CMK (cell line): ENCODE results near the gene UBL5.

ENCODE experiments used
- DNase-seq: peaks from one replicate; pipeline ENCODE4 v3.0.0-alpha.2; 2010; ENCODE audit warnings: low read depth

UBL5 gene

DNA sequence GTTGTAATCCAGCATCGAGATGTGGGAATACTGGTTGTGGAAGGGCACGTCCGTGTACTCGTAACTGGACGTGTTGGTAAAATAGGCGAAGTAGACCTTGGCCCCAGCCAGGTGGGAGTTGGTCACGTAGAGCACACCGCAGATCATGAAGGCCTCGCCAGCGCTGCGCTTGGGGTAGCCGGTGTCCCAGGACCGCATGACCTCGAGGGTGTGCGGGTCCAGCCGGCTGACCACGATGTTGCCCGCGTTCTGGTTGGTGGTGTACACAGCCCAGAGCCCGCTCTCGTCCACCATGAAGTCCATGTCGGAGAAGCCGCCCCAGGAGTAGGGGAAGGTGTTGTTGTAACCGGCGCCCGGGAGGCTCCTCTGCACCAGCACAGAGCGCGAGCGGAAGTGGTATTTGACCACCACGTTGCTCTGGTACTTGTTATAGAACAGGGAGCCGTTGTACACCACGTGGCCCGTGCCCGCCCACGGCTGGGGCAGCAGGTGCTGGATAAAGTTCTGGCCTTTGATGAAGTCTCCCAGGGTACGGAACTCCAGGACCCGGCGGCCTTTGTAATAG, 26.6 kb downstream of the UBL5 start:
- DNase-seq = no peak

DNA sequence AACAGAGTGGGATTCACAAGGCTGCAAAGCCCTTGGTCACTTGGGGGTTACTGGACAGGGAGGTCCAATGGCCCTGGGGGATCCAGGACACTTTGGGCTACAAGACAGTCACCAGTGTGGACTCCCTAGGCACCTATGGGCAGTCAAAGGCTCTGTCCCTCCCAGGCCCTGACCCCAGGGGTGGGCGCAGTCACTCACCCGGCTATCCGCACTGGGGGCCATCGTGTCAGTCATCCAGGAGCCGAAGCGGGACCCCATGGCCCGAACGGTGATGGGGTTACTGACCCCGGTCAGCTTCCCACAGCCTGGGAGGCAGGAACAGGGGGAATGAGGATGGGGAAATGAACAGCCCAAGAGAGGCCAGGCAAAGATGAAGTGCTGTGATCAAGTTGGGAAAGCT, 28.9 kb downstream of the UBL5 start:
- no peak for DNase-seq

DNA sequence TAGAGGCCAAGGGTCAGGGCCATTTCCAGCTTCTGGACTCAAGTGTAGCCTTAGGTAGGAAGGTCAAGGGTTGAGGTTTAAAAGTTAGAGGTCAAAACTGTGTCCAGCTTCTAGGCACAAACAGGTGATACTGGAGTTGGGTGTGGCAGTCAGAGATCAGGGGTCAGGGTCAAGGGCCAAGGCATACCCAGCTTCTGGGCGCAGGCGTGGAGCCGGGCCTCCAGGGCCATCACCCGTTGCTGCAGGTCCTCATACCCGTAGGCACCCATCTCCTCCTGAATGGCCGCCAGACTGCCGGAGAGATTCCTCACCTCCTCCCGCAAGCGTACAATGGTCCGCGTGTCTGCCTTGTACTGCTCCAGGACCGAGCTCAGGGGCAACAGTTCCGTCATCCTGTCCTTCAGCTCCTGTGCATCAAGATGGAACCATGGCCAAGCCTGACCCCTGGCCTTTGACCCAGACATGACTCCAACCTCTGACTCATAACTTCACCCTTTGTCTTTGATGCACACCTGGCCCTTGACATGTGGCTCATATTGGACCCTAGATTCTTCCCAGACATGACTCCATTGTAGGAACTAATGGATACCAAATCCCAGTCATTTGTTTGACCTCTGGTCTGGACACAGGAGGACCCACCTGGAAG, 29.5 kb downstream of the UBL5 start:
- no peak for DNase-seq

DNA sequence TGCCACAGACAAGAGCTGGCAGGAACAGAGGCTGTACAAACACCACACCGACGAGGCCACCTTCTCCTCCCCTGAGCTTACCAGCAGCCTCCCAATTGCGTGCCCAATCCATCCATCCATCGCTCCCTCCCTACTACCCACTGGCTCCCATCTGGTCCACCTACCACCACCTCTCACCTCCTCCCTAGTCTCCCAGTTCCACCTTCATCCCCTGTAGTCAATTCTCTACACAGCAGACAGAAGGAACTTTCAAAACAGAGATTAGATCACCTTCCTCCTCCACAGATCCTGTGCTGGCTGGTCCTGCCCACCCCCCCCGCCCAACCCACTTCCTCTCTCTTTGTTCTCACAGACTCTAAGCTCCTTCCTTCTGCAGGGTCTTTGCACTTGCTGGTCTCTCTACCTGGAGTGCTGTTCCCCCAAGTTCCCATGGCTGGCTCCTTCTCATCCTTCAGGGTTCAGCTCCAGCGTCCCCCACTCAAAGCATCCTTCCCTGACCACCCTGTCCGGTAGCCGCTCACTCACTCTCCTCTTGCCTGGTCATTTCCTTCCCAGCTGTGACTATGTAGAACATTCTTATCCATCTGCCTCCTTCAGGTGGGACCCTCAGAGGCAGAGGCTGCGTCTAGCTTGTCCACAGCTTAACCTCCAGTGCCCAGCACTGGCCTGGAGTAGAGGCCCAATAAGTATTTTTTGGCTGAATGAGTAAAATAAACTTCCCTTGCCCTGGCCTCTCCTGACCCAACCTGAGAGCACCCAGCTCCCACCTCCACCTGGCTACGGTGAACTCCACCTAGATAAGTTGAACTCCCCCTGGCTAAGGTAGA, 30.4 kb downstream of the UBL5 start:
- DNase-seq = no peak

DNA sequence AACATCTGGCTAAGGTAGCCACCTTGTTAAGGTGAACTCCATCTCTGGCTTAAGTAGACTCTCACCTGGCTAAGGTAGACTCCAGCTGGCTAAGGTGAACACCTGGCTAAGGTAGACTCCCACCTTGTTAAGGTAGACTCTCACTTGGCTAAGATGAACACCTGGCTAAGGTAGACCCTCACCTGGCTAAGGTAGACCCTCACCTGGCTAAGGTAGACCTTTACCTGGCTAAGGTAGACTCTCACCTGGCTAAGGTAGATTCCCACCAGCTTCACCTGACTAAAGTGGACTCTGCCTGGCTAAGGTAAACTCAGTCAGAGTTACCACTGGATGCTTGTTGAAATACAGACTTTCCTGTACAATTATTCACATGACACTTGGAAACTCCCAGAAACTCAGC, 31.0 kb downstream of the UBL5 start:
- no peak for DNase-seq

DNA sequence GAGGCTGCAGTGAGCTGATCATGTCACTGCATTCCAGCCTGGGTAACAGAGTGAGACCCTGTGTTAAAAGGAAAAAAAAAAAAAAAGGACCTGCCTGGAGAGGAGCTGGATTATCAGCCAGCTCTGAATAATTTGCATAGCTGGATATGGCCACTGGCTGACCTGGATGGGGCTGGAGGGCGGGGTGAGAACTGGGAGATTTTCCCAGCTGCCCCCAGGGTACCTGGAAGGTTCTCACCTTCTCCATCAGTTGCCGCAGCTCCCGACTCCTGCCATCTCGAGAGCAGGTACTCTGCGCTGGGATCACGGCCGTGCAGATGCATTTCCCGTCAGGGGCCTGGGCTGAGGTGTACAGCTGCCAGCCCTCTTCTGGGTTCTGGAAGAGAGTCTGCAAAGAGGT, 32.7 kb downstream of the UBL5 start:
- no peak for DNase-seq

DNA sequence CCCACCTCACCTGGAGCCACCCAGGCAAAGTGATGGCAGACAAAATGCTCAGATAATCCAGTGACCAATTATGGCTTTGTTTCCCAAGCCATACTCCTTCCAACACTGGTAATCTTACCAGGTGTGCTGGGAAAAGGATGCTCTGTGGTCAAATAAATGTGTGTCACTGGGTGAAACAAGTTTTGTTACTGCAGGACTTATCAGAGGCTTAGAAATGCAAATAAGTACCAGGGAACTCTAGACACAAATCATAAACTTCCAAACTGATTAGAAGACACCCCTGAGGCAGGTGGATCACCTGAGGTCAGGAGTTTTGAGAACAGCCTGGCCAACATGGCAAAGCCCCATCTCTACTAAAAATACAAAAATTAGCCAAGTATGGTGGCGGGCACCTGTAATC, 33.8 kb downstream of the UBL5 start:
- no peak for DNase-seq

DNA sequence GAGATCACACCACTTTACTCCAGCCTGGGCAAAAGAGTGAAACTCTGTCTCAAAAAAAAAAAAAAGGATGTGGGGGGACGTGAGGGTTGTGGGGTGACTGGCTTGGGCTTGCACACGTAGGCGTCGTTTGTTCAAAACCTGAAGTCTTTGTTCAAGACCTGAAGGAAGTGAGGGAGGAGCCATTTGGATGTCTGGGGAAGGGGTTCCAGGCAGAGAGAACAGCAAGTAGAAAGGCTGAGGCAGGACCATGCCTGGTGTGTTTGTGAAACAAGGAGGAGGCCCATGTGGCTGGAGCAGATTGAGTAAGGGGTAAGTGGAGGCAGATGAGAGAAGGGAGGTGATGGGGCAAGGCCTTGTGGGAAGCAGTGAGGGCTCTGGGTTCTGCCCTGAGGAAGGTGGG, 35.2 kb downstream of the UBL5 start:
- DNase-seq = no peak

DNA sequence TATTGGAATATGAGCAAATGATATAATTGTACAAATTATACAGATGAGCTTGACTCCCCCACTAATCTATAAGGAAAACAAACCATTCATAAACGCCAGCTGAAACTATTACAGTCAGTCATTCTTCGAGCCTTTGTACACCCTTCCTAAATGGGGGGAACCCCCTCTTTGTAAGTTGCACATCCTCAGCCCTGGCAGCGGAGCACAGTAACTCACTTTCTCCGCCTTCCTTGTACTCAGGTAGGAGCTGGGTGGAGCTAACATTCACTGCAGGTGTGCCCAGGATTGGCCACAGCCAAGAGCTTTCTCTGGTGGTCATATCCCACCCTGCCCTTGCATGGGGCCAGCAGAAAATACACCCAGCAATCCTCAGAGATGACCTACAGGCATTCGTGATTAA, 36.0 kb downstream of the UBL5 start:
- DNase-seq = no peak

DNA sequence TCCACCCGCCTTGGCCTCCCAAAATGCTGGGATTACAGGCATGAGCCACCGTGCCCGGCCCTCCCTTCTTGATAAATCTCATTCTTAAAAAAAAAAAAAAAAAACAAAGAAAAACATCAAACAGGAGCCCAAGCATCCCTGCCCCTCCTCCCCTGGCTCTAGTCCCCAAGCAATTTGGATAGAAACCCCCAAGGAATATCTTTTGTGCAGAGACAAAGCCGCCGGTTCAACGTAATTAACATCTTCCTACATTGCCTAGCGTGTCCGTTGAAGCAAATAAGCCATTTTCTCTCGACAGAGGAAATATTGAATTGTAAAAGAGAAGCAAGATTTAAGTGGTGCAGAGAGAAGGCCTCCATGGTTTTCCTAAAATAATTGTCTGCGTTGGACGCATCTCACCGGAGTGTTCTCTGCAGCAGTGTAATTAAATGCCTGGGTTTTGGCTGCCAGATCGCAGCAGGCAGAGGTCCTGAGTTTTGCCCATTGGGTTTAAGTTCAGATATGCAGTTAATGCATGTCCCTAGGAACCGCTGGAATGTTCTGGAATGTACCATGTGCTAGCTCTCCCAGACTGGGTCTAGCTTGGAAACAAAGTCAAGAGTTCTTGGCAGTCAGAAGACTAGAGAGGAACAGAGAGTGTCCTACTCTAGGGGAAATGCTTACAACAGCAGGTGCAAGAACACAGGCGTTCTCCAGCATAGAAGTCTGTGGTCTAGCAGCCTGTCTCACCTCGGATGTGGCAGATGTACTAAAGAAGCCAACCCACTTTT, 38.2 kb downstream of the UBL5 start:
- DNase-seq = no peak

DNA sequence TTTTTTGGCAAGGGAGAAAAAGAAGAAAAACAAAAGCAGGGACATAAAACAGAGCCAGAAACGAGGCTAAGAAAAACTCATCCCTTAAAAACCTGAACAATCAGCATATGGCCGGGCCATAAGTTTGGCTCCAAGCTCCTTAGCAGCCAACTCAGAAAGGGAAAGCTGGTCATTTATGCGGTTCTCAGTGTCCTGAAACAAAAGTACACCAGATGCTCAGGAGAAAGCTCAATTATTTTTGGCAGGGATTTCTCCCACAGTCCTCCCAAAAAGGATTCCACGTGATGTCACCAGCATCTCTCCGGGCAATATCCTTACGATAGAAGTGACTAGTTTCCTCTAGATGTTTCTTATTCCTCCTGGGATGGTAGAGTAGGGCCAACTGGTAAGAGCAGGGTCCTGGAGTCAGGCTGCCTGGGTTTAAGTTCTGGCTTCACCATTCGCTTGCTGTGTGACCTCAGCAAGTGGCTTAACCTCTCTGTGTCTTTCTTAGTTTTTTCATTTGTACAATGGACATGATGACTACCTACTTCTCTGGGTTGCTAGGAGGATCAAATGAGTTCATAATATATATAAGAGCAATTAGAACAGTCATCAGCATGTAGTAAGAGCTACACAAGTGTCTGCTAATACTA, 41.4 kb downstream of the UBL5 start:
- no peak for DNase-seq

DNA sequence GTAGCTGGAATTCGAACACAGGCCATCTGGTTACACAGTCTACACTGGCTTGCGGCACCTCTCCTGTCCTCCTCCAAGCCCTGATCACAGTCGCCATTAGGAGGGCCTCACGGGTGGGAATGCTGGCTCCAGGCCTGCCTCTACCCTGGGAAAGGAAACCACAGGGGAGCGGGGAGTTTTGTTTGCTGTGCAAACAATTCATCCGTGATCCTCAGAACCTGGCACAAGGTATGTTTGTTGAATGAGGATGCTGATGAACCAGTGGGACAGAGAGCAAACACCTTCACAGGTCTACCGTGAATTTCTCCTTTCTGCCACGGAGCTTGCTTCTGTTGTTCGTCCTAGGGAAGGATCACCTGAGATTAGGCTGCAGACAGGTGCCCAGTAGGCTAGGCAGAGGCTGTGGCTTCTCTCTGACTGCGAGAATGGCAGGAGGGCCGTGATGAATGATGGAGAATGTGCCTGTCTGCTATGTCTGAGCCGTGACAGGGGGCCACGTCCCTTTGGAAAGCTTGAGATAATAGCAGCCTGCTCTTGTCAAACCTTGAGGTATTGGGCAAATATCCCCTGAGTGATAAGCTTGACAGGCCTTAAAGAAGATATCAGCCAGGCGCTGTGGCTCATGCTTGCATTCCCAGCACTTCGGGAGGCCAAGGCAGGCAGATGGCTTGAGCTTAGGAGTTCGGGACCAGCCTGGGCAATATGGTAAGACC, 44.1 kb downstream of the UBL5 start:
- DNase-seq = no peak

DNA sequence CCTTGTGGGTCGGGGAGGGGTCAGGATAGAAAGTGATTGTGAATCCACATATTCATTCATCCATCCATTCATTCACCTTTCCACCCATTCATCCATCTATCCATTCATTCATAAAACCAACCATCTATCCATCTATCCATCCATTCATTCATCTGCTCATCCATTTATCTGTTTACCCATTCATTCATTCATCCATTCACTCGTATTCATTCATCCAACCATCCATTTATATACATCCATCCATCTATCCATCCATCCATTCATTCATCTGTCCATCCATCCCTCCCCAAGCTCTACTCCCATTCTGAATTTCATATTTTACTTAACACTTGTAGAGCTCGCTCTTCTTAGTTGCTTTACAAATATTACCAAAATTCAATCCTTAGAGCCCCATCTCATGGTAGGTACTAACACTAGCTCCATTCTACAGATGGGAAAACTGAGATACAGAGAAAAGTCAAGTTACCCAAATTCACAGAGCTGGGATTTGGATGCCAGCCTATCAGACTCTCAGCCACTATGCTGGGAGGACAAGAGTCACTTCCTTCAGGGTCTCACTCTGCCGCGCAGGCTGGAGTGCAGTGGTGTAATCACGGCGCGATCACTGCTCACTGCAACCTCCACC, 45.0 kb downstream of the UBL5 start:
- DNase-seq = no peak

DNA sequence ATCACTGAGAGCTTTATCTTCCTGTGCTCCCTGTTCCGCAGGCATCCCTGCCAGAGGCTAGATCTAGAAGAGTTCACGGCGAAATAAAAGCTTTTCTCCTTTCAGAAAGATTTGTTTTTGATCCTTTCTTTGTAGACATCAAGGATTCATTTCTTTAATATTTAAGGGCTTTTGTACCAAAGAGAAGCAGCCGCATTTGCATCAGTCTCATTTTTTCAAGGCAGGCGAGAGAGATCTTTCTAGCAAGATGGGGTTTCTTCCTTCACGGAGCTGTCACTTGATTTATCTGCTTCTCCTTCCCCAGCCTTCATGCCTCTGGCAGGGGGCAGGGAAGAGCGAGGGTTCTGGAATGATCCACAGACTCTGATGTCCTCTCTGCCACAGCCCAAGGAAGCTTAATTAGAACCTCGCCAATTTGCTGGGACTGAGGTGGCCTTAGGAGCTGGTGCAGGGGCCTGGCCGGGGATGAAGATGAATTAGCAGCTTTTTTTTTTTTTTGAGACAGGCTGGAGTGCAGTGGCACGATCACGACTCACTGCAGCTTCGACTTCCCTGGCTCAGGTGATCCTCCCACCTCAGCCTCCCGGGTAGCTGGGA, 47.4 kb downstream of the UBL5 start:
- no peak for DNase-seq

DNA sequence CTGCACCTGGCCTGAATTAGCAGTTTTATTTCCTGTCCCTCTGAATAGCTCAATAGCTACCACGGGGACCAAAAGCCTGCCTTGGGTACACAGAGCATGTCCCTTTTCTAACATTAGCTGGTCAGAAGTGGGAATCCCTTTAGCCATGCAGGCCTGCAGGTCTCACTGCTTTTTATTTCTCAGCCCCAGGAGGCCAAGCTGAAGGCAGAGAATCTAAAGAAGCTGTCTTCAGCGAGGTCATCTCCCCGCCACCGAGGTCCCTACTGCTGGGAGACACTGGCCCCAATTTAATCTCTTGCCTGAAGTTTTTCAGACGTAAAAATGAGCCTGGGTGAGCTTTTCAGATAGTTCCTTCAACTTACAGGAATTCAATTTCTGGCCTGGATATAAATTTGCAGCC, 48.1 kb downstream of the UBL5 start:
- DNase-seq = no peak

DNA sequence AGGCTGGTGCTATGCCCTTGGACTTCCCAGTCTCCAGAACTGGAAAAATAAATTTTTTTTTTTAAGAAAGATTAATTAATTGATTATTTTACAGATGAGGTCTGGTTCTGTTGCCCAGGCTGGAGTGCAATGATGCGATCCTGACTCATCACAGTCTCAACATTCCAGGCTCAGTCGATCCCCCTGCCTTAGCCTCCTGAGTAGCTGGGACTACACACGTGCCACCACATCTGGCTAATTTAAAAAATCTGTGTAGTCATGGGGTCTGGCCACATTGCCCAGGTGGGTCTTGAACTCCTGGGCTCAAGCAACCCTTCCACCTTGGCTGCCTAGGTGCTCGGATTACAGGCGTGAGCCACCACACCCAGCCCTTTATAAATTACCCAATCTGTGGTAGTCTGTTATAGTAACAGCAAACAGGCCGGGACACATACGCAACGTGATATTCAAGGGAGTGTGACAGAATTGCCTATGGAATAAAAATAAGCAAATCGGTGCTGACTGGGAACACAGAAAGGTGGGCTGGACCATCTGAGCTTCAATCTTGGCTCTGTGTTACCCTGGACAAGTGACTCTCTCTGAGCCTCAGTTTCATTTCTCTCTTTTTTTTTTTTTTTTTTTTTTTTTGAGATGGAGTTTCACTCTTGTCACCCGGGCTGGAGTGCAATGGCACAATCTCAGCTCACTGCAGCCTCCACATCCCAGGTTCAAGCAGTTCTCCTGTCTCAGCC, 50.2 kb downstream of the UBL5 start:
- no peak for DNase-seq

DNA sequence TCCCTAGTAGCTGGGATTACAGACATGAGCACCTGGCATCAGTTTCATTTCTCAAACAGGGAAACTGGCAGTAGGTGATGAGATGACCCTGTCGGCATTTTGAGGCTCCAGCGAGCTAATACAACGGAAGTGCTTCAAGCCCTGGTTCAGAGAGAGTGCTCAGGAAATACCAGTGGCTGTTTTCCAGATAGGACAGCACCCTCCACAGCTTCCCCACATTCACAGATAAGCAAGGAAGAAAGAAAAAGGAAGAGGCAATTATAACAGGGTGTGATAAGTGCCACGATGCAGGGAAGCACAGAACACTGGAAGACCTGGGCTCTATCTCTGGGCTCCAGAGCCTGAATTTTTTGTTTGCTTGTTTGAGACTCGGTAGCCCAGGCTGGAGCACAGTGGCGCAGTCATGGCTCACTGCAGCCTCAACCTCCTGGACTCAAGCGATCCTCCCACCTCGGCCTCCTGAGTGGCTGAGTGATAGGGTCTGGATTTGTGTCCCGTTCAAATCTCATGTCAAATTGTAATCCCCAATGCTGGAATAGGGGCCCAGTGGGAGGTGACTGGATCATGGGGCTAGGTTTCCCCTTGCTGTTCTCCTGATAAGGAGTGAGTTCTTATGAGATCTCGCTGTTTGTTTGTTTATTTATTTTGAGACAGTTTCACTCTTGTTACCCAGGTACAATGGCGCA, 50.9 kb downstream of the UBL5 start:
- DNase-seq = peak; percentile 83
